Glomerular endothelial cell (primary cell): ENCODE results near the gene IGF1R. TPM values are rescaled to one million over a fixed set of nuclear protein-coding genes. Genes with fewer than 3 reads are reported as not detected.

Source experiments
- DNase-seq: peaks from one replicate; pipeline ENCODE4 v3.0.0-alpha.2; 2011; ENCODE audit warnings: low read depth, low spot score; ENCODE audit errors: extremely low read depth
- total RNA-seq: library from RNA; depleted of rRNA; stranded (reverse); fragments of >200 nt; gene quantifications from 2 replicates; pipeline ENCODE4 v1.2.3, GENCODE V29; 2015

The IGF1R gene
- total RNA-seq, 1 donor from 2014 or later = 57.9 TPM

GRCh38 chr15:98853161-98853560, 204.8 kb downstream of the IGF1R start:
- DNase-seq = peak; percentile 70

GRCh38 chr15:98853617-98854420, 205.5 kb downstream of the IGF1R start:
- no peak for DNase-seq

GRCh38 chr15:98854496-98854895, 206.2 kb downstream of the IGF1R start:
- no peak for DNase-seq

GRCh38 chr15:98855067-98855814, 206.9 kb downstream of the IGF1R start:
- DNase-seq = no peak

- no peak for DNase-seq
Observed at GRCh38 chr15:98855815-98856531, 207.6 kb downstream of the IGF1R start.

GRCh38 chr15:98856532-98856907, 208.2 kb downstream of the IGF1R start:
- no peak for DNase-seq

GRCh38 chr15:98858610-98859023, 210.3 kb downstream of the IGF1R start:
- DNase-seq = no peak

GRCh38 chr15:98859149-98859548, 210.8 kb downstream of the IGF1R start:
- DNase-seq = no peak

GRCh38 chr15:98860281-98861041, 212.1 kb downstream of the IGF1R start:
- no peak for DNase-seq

GRCh38 chr15:98861188-98861587, 212.8 kb downstream of the IGF1R start:
- no peak for DNase-seq

- no peak for DNase-seq
Observed at GRCh38 chr15:98863983-98864382, 215.6 kb downstream of the IGF1R start.

- DNase-seq = no peak
Observed at GRCh38 chr15:98865397-98866339, 217.3 kb downstream of the IGF1R start.

- DNase-seq = no peak
Observed at GRCh38 chr15:98866511-98866910, 218.2 kb downstream of the IGF1R start.

- DNase-seq = no peak
Observed at GRCh38 chr15:98868564-98868963, 220.2 kb downstream of the IGF1R start.

- no peak for DNase-seq
Observed at GRCh38 chr15:98870788-98871187, 222.4 kb downstream of the IGF1R start.

GRCh38 chr15:98872774-98873173, 224.4 kb downstream of the IGF1R start:
- DNase-seq = no peak

- no peak for DNase-seq
Observed at GRCh38 chr15:98873441-98874218, 225.3 kb downstream of the IGF1R start.

- no peak for DNase-seq
Observed at GRCh38 chr15:98874370-98874769, 226.0 kb downstream of the IGF1R start.

GRCh38 chr15:98874773-98875172, 226.4 kb downstream of the IGF1R start:
- DNase-seq = no peak
